HG02973 (cell line): Measurements from ENCODE around the gene NF1.
"Not testable (repeated sequence)": the region's sequence is repeated elsewhere in the genome, so short reads cannot be mapped to it uniquely, and the experiment has no call there.

Source experiments
- ATAC-seq: cut with Tn5 transposase; IDR thresholded peaks from one replicate; pipeline ENCODE4 v1.9.1; 2021; ENCODE audit warnings: moderate library complexity; ENCODE audit not compliant: unreplicated experiment

The NF1 gene

DNA sequence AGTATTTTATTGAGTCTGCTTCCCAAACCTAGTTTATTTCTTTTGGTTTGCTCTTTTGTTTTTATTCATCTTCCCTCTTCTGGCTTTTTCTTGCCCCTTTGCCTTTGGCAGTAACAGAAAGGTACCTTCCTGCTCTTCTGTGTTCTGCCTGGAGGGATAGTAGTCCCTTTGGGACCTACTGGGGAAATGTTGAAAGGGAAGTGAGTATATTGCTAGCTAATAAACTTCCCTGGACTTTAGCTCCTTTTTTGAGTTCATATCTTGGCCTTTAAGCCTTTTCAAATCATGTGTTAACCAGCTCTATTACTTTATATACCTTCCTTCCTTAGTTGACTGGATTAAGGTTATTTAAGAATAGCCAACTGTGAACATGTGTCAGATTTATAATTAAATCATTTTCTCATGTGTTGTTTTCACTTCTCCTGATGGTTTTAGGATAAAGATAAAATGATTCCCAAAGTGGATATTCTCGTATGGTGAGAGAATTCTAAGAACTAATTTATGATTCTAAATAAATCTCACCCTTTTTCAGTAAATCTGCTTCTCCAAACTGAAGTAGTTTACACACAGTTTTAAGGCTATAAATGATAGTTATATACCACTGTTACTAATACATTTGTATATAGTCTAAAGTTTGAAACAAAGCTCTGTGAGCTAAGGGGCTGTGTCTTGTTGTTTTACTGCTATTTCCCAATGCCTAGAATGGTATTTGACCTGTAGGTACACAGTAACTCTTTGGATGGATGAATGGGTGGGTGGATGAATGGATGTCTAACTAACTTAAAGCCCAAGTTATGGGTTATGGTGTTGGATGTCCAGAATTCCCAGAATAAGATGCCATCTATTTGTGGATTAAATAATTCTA, 156.6 kb downstream of the NF1 start:
- ATAC-seq, result no peak

DNA sequence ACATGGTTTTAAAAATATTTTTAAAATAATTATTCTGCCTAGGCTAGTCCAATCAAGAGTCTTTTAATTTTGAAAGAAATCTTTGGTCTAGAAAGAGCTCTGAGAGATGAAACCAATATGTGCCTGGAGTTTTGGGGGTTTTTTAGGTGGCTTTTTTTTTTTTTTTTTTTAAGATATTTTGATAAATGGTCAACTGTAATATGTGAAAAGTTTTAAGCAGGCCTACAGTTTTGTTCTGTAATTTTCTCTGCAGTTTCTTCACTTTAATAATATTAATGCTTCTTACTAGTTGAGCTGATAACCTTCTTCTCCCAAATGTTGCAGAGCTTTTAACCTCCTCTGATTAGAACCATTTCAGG, 157.2 kb downstream of the NF1 start:
- no peak for ATAC-seq

DNA sequence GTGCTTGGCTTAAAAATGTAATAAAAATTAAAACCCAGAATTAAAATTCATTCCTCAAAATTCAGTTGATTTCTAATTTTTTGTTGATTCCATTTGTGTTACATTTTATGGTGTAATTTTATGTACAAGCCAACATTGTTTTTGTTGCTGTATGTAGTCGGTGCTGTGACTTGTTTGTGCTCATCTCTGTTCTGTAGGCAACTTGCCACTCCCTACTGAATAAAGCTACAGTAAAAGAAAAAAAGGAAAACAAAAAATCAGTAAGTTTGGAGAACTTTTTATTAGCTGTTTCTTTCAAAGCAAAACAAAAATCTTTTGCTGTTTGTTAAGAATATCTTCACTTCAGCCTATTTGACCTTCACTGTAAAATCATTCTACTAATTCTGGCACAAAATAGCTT, 158.0 kb downstream of the NF1 start:
- ATAC-seq, result no peak

DNA sequence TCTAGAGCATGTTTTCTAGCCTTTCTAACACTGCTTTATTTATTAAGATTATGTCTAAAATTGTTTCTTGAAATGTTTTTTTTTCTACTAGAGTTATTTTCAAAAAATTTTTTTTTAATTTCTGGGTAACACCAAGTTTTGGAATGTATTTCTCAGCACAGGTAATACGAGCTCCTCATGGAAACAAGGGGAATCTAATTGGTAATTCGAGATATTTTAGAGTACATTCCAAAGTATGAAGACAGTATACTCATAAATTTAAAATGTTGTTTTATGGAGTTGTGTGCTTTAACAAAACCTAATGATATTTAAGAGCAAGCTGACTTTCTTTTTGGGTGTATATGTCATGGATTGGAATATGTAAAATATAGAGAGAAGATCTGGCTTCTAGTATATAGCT, 159.9 kb downstream of the NF1 start:
- no peak for ATAC-seq

DNA sequence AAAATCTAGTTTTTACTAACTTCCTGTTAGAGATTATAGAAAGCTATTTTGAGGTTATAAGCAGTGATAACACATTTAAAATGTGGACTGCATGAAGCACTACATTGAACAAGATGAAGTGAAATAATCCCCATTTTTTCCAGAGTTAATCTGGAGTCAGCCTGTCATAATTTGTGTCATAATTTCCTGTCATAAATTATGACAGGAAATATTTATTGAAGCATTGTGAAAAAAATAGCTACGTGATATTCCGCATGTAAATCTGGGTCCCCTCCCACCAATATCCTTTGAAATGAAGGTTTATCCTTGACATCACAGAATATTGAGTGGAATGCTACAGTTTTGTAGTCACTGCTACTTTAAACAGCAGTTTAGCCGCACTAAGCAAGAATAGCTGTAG, 162.2 kb downstream of the NF1 start:
- no peak for ATAC-seq

DNA sequence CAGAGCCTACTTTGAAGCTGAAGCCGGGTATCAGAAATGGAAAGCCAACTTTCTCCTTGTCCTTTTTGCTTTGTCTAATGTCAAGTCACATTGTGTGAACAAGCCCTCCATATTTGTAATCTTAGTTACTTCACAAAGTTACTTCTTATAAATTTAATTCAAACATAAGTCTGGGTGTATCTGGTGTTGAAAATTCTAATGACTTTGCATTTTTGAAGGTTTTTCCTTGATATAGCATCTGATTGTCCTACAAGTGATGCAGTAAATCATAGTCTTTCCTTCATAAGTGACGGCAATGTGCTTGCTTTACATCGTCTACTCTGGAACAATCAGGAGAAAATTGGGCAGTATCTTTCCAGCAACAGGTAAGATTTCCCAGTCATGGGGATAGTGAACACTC, 165.4 kb downstream of the NF1 start:
- ATAC-seq, result no peak

DNA sequence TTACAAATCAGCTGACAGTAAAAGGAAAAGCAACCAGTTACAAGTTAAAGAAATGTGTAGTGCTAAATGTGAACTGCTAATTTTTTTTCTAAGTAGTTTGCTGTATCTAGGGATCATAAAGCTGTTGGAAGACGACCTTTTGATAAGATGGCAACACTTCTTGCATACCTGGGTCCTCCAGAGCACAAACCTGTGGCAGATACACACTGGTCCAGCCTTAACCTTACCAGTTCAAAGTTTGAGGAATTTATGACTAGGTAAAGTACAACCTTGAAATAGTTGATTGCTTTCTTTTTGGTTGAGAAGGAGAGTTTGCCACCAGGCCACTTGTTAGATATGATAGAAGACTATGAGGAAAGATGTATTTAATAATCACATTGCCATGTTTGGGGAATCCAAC, 166.8 kb downstream of the NF1 start:
- no peak for ATAC-seq

DNA sequence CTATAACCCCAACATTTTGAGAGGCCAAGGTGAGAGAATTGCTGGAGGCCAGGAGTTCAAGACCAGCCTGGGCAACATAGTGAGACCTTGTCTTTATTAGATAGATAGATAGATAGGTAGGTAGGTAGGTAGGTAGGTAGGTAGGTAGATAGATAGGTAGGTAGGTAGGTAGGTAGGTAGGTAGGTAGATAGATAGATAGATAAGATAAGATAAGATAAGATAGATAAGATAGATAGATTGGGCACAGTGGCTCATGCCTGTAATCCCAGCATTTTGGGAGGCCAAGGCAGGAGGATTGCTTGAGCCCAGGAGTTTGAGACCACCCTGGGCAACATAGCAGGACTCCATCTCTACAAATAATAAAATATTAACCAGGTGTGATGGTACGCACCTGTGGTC, 168.1 kb downstream of the NF1 start:
- ATAC-seq, result not testable (repeated sequence)

DNA sequence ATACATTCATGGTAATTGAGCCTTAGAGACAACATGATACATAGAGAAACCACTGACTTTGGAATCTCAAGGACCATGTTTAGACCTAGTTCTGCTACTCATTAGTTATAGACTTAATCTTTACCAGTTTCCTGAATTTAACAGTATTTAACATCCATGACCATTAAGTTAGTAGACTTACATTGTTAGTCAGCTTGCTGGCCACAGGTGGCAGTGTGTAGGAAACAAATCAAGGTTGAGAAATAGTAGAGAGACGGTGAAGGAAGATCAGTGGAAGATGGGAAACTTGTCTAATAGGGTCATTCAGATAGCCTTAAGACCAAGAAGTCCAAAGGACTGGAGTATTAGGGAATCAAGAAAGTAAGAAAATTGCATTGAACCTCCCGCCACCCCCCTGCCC, 171.3 kb downstream of the NF1 start:
- no peak for ATAC-seq

DNA sequence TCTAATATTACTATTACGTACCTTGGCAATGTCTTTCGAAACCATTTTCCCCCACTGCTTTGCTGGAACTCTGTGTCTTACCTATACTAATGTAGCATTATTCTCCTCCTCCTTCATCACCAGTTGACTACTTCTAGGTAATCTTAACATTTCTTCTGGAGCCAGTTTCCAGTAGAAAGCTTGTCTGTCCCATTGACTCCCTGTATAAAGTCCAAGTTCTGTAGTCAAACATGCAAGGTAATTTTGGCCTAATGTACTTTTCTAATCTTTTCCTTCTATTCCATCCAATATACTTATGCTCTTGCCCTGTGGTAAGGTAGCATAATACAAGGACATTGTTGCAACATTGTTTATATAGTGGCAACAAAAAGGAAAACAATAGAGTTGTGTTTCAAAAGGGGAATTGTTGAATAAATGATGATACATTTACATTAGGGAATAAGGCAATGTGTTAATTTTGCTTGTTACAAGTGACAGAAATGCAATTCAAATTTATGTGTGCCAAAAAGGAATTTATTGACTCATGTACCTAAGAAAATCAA, 174.3 kb downstream of the NF1 start:
- ATAC-seq, result no peak

DNA sequence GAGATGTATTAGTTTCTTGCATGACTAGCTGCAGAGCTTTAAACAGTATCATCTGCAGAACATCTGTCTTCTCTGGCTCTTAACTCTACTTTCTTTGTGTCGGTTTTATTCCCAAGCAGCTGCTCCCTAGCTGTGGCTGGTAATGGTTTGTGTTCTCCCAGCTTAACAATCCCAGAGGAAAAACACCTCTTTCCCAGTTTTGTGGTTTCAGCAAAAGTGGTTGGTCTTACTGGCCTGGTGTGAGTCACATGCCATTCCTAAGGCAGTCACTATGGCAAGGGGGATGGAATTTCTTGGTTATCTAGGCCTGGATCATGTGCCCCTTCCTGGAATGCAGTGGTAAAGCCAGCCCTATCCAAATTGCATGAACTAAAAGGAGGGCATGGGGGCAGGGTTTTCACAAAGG, 174.8 kb downstream of the NF1 start:
- no peak for ATAC-seq

DNA sequence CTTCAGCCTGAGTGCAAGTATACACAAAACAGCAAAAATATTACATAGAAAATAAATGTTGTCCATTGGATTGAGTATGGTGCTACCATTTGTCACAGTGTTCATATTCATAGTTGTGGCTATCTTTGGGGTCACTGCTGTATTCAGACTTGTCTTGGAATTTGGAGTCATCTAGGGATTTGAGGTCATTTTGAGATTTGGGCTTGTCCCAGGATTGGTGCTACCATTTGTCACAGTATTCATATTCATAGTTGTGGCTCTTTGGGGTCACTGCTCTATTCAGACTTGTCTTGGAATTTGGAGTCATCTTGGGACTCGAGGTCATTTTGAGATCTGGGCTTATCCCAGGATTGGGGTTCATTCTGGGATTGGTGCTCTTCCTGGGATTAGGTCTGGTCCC, 177.5 kb downstream of the NF1 start:
- ATAC-seq, result no peak

DNA sequence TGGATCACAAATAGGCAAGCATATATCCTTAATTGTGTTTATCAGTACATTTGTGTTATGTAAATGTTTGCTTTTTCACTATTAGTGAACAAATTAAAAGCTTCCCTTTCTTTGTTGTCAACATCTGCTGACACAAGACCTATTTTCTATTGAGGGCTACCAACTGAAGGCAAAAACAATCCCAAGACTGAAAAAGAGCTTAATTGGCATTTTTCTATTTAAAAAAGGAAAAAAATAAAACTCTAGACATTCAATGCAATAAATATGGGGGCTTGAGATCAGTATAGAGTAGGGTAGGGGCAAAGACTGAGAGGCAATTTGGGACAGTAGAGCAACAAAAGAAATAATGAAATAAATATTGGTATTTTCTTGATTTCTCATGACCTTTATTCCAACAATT, 178.0 kb downstream of the NF1 start:
- no peak for ATAC-seq

DNA sequence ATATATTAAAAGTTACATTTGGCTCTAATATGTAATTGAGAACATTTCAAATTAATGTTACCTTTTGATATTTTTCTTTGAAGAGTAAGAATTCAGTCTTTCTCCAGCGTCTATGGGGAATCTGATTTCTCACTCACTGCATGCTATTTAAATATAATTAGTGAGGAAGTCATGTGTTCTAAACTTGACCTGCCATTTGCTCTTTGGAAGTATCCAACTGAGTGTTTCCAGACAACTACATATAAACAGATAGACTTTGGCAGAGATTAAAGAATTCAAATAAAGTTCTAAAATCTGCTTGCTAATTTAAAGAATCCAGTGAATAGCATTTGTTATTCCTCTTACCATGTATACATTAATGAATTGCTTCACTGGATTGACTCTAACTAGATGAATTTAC, 178.7 kb downstream of the NF1 start:
- ATAC-seq, result no peak

DNA sequence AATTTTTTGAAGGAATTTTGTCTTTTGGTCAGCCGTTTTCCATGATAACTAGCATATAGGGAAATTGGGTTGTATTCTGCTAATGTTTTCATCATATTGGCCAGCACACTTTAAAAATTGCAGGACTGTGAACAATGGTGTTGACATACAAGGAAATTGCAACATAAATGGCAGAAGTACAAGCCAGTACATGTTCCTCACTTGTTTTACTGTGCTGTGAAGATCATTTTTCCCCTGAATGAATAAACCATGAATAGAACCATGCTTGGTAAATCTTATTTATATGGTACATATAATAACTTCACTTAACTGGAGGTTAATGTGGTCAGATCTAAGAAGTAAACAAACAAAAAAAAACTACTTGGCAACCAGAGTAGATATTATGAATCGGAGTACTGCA, 179.5 kb downstream of the NF1 start:
- ATAC-seq, result no peak

DNA sequence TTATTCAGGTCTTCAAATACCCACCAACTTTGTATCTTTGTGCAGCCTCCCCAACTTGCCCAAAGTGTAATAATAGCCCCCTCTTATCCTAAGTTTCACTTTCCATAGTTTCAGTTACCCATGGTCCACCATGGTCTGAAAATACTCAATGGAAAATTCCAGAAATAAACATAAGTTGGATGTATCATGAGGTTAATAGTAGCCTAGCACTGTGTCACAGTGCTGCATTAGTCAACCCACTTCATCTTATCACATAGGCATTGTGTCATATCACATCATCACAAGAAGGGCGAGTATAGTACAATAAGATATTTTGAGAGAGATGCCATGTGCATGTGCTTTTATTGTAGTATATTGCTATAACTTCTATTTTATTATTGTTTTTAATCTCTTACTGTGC, 180.3 kb downstream of the NF1 start:
- no peak for ATAC-seq

DNA sequence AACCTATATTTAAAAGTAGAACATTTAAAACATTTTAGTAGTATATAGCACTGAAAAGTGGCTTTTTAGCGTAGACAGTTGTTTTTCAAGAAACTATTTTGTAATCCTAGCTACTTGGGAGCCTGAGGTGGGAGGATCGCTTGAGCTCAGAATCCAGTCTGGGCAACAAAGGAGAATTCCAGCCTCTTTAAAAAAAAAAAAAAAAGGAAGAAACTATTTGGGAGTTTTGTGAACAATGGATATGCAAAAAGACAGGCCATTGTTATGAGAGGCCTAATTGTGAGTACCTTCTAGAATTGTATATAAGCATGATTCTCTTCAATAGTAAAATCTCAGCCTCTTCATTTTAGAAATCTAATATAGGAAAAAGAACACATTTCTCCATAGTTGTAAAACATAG, 184.6 kb downstream of the NF1 start:
- no peak for ATAC-seq

DNA sequence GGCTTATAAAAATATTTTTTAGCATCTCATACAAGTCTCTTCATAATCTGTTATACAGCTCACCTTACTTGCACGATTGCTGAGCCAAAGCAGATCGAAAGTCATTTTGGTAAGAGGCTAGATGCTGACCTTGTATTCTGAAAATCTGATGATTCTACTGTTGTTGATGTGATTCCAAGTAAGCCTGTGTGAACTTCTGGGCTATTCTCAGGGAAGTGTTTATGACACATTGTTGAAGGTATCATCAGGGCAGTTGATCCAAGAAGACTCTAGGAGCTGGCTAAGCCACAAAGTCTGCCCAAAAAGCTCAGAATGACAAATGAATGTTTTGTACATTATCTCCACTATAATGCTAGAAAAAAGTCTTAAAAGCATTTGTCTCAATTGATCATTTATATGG, 186.3 kb downstream of the NF1 start:
- ATAC-seq, result no peak

DNA sequence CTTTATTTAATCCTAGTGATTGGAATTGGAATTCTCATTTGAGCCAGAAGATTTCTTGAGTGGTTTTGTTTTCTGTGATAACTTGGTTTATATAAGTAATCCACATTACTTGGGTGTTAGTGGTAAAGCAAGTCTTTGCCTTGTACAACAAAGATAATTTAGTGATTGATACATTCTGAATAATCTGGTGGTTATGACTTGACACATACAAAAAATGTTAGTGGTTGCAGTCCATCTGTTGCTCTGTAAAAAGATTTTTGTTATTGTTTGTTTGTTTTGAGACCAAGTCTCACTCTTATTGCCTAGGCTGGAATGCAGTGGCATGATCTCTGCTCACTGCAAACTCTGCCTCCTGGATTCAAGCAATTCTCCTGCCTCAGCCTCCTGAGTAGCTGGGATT, 189.1 kb downstream of the NF1 start:
- no peak for ATAC-seq

DNA sequence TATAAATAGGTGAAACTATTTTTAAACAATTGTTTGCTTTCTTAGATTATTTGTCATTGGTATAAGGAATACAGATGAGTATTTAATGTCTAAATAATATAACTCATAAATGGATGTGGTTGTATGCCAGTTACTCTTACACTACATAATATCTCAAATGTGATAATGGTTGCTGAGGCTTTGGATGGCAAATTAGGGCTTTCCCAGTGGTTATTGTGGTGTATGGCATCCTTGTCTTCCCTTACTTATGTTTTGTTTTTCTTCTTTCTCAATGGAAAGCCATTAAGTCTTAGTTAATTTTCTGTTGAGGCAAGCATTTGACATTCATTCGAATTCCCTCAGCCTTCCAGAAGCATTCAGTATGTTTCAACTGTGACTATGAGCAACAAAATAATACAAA, 191.8 kb downstream of the NF1 start:
- ATAC-seq, result no peak

DNA sequence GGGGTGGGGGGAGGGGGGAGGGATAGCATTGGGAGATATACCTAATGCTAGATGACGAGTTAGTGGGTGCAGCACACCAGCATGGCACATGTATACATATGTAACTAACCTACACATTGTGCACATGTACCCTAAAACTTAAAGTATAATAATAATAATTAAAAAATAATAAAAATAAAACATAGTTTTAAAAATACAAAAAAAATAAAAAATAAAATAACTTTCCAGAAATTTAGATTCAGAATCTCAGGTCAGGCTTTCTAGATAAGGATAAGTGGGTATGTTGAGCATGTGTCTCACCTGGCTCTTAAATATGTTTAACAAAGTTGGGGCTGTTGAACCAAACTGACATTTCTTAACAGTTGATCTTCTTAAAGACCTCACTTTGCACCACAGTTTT, 193.2 kb downstream of the NF1 start:
- not testable (repeated sequence) for ATAC-seq

DNA sequence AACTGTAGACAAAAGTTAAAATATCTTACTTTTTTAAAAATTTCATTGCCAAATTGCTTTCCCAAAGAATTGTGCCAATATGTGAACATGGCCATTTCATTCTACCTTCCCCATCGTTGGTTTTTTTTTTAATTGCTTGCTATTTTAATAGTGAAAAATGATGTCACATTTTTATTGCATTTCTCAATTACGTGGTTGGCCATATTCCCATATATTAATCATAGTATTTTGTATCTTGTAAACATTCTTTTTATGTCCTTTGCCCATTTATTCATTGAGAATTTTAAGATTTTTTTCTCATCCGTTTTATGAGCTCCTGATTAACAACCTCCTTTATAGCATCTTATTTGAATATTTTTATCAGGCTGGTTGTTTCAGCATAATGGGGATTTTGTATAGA, 195.0 kb downstream of the NF1 start:
- no peak for ATAC-seq

DNA sequence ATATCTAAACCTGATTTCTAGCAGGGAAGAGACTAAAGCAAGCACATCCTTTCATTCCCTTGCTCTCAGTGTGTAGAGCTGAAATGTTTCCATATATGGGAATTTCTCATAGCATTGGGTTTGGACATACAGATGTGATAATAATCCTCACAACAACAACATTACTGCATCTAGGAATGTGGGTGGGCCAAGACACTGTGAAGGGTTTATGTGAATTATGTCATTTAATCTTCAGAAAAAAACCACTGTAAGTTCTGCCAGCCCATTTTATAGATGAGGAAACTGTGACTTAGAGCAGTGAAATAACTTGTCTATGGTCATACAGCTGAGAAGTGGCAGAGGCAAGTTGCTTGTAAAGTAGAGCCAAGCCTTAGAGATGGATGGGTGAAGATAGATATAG, 197.0 kb downstream of the NF1 start:
- ATAC-seq, result no peak
